Temporal lobe (tissue), 1 donor: ENCODE results near the gene FKTN. TPM values are rescaled to one million over a fixed set of nuclear protein-coding genes. Genes with fewer than 3 reads are reported as not detected.

Source experiments
- total RNA-seq: library from RNA; depleted of rRNA; stranded (reverse); fragments of >200 nt; gene quantifications from one replicate; pipeline ENCODE4 v1.2.3, GENCODE V29; 2014

The FKTN gene
- total RNA-seq, 1 donor from 2014 or later = 33.7 TPM

Other genes starting within 250 kb of the FKTN start
- 112 TPM for gene FSD1L, start 110.1 kb upstream of the FKTN start, total RNA-seq
- gene TAL2, start 104.3 kb downstream of the FKTN start, total RNA-seq = 9.6 TPM
- 14.0 TPM for gene TMEM38B, start 136.4 kb downstream of the FKTN start, total RNA-seq